Tibial artery (tissue), 4 donors: ENCODE measurements around the gene RNF182.

ENCODE experiments used
- DNase-seq, 2 donors: peaks; one replicate each; pipeline ENCODE4 v3.0.0-alpha.2; 2019
- H3K27ac ChIP-seq, 2 donors: fragments of 200-600 bp; sonication (generic) in 1 of 2; 1 replicate in 1 of 2; 2 replicates in 1 of 2; pipeline ENCODE4 v1.5.1; 2018 to 2019; ENCODE audit warnings: mild to moderate bottlenecking in 1 of 2
- H3K27me3 ChIP-seq, 2 donors: fragments of 200-600 bp; sonication (generic) in 1 of 2; one replicate each; pipeline versions ENCODE4 v1.5.1 to v1.6.0; 2016 to 2019
- H3K36me3 ChIP-seq, 3 donors: fragments of 200-600 bp; sonication (generic) in 2 of 3; one replicate each; pipeline ENCODE4 v1.5.1; 2016 to 2019; ENCODE audit warnings: mild to moderate bottlenecking in 2 of 3
- H3K4me1 ChIP-seq, 4 donors: fragments of 200-600 bp; sonication (generic) in 2 of 4; 1 replicate in 3 of 4; 2 replicates in 1 of 4; pipeline ENCODE4 v1.5.1; 2016 to 2019
- H3K4me3 ChIP-seq, 2 donors: fragments of 200-600 bp; sonication (generic) in 1 of 2; 1 replicate in 1 of 2; 2 replicates in 1 of 2; pipeline ENCODE4 v1.5.1; 2018 to 2019; ENCODE audit warnings: mild to moderate bottlenecking in 2 of 2
- H3K9me3 ChIP-seq, 3 donors: fragments of 200-600 bp; sonication (generic) in 1 of 3; one replicate each; pipeline ENCODE4 v1.5.1; 2016 to 2019
- intact Hi-C: fragments of 100-400 bp; cut with DNase I; formaldehyde crosslinking; loops from one replicate; pipeline ENCODE4 v1.15.0; 2023; ENCODE audit warnings: low total_unique reads
- TF ChIP-seq, protein P1 (sequence below), 2 experiments: fragments of 200-600 bp in 1 of 2; fragments of 450-650 bp in 1 of 2; IDR thresholded peaks; one replicate each; pipeline ENCODE4 v1.5.1; 2017 to 2019; ENCODE audit warnings: antibody characterized with exemption in 2 of 2, mild to moderate bottlenecking in 1 of 2, moderate library complexity in 1 of 2

Gene RNF182

GRCh38 chr6:14021449-14021848 lies 96.7 kb downstream of the RNF182 start:
- peaks cover 0 to 6% of the 10 kb centered on the region in 2 donors for H3K27me3 ChIP-seq
- TF ChIP-seq, protein P1, sequence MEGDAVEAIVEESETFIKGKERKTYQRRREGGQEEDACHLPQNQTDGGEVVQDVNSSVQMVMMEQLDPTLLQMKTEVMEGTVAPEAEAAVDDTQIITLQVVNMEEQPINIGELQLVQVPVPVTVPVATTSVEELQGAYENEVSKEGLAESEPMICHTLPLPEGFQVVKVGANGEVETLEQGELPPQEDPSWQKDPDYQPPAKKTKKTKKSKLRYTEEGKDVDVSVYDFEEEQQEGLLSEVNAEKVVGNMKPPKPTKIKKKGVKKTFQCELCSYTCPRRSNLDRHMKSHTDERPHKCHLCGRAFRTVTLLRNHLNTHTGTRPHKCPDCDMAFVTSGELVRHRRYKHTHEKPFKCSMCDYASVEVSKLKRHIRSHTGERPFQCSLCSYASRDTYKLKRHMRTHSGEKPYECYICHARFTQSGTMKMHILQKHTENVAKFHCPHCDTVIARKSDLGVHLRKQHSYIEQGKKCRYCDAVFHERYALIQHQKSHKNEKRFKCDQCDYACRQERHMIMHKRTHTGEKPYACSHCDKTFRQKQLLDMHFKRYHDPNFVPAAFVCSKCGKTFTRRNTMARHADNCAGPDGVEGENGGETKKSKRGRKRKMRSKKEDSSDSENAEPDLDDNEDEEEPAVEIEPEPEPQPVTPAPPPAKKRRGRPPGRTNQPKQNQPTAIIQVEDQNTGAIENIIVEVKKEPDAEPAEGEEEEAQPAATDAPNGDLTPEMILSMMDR (IDR thresholded peaks at IDR 0.05): no peak
- H3K36me3 ChIP-seq: no peaks in the 10 kb centered on the region
- no peaks in the 10 kb centered on the region for H3K9me3 ChIP-seq
- H3K27ac ChIP-seq: no peak overlapping the region
- H3K4me1 ChIP-seq: no peaks in the 10 kb centered on the region
- H3K4me3 ChIP-seq: no peak overlapping the region
- intact Hi-C loops: no loop called here
- no peak for DNase-seq

DNA sequence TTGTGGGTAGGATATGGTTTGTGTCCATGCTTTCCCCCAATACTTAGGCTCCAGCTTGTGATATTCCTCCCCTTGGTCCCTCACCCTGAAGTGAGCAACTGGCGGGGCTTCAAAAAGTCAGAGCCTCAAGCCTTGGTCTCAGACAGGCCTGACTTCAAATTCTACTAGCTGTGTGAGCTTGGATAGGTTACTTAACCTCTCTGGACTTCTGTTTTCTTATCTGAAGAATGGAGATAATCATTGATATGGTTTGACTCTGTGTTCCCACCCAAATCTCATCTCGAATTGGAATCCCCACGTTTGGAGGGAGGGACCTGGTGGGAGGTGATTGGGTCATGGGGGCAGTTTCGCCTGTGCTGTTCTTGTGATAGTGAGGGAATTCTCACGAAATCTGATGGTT lies 97.9 kb downstream of the RNF182 start:
- H3K27me3 ChIP-seq: peaks cover 0 to 9% of the 10 kb centered on the region in 2 donors
- H3K9me3 ChIP-seq: no peaks in the 10 kb centered on the region
- DNase-seq: no peak
- no peaks in the 10 kb centered on the region for H3K36me3 ChIP-seq
- H3K27ac ChIP-seq: no peak overlapping the region
- no peaks in the 10 kb centered on the region for H3K4me1 ChIP-seq
- H3K4me3 ChIP-seq: no peak overlapping the region
- TF ChIP-seq, protein P1 (IDR thresholded peaks at IDR 0.05): no peak
- intact Hi-C loops: no loop called here

- no peaks in the 10 kb centered on the region for H3K4me1 ChIP-seq
- H3K9me3 ChIP-seq: no peaks in the 10 kb centered on the region
- no peak overlapping the region for H3K27ac ChIP-seq
- no peak overlapping the region for H3K4me3 ChIP-seq
- no peaks in the 10 kb centered on the region for H3K36me3 ChIP-seq
- intact Hi-C loops: no loop called here
- TF ChIP-seq, protein P1 (IDR thresholded peaks at IDR 0.05): no peak
- no peak for DNase-seq
- peaks cover 0 to 15% of the 10 kb centered on the region in 2 donors for H3K27me3 ChIP-seq
These were observed 99.1 kb downstream of the RNF182 start for GRCh38 chr6:14023855-14024254.

- no peak for DNase-seq
- Histone ChIP-seq H3K36me3 (no peaks in the 10 kb centered on the region), H3K4me3 (no peak overlapping the region), H3K27ac (no peak overlapping the region), H3K9me3 (no peaks in the 10 kb centered on the region), H3K4me1 (no peaks in the 10 kb centered on the region), H3K27me3 (peaks cover 0 to 21% of the 10 kb centered on the region in 2 donors)
- intact Hi-C loops: no loop called here
- TF ChIP-seq, protein P1 (IDR thresholded peaks at IDR 0.05): no peak
These were observed 100.4 kb downstream of the RNF182 start for GRCh38 chr6:14025160-14025559.

- Histone ChIP-seq H3K4me3 (no peak overlapping the region), H3K27me3 (peaks cover 0 to 21% of the 10 kb centered on the region in 2 donors), H3K9me3 (no peaks in the 10 kb centered on the region), H3K4me1 (no peaks in the 10 kb centered on the region), H3K36me3 (no peaks in the 10 kb centered on the region), H3K27ac (no peak overlapping the region)
- no peak for DNase-seq
- TF ChIP-seq, protein P1 (IDR thresholded peaks at IDR 0.05): no peak
- intact Hi-C loops: no loop called here
These were observed 102.2 kb downstream of the RNF182 start for GRCh38 chr6:14026831-14027539.
